GM21447 (cell line): ENCODE measurements around the gene GATB.

Source experiments
- ATAC-seq: cut with Tn5 transposase; IDR thresholded peaks from one replicate; pipeline ENCODE4 v1.9.1; 2021; ENCODE audit not compliant: unreplicated experiment

GATB gene

DNA sequence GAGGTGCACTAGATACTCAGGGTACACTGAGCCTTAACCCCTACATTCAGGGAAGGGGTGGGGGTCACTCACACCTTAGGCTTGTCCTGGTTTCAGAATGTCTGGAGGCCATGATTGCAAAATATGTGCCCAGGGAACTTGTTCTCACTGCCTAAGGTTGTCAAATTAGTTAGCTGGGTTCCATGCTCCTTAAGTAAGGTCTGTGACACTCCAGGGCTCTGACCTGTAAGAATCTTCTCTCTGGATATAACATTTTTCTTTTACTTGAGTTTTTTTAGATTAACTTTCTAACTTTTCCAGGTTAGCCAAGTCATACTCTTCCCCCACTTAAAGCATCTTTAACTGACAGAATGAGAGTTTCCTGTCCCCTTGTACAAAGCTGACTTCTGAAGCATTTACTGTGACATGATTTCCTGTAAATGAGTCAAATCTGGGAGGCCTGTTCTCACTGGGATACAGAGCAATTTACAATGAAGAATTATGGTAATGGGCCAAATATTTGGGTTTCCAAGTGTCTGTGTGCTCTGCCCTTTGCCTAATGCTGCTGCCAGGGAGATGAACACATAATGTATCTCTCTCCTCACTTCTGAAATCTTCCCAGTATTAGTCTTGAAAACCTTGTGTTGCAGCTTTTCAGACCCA is 101.7 kb downstream of the GATB start:
- ATAC-seq, result peak; percentile 67

DNA sequence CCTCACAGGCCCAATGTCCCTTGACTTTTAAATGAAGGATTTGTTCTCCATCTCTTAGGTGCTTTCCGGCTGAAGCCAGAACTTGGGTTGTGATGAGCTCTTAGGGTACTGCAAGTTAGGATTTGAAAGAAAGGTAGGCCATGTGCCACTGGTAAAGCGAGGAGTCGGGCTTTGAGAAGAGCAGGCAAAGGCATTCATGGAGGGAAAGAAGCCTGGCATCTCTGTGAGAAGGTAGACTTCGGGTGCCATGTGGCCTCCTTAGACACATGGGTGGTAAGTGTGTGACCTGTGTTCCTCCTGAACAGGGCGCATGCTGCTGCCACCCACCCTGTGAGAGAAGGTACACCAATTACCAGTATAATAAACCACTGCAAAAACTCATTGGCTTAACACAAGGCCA is 102.9 kb downstream of the GATB start:
- ATAC-seq, result no peak

- ATAC-seq, result no peak
Observed at GRCh38 chr4:151656058-151656457, 104.7 kb downstream of the GATB start.

DNA sequence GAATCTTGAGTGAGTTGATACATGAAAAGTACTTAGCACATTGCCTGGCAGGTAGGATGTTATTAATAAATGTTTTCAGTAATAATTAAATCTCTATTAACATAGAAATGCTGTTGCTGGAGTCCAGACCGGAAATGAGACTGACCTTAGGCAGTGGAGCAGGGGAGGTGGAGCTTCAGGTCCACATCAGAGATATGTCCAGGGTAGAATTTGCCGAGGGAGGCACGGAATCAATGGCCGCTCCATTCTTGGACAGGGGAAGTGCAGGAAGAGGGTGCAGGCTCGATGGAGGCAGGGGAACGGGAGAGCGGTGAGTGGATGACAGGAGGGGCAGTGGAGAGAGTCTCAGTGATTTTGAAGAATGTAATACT is 107.3 kb downstream of the GATB start:
- ATAC-seq, result no peak

- no peak for ATAC-seq
Observed at GRCh38 chr4:151652841-151653547, 107.8 kb downstream of the GATB start.

DNA sequence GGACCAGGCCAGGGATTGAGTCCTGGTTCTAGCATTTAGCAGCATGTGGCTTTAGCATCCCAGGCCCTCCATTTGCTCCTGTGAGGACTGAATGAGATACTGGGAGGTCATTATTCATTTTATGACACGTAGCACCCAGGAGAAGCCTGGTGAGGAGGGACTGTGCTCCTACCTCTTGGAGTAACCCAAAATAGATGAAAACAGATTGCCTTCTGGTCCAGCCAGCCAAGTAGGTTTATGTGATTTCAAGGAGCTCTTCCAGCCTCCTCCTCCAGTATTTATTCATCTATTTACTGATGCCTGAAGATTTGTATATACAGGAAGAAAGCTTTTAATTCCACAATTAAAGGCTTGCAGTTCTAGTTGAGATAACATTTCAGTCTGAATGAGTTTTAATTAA is 109.3 kb downstream of the GATB start:
- no peak for ATAC-seq

GRCh38 chr4:151649479-151649878 is 111.3 kb downstream of the GATB start:
- no peak for ATAC-seq

- ATAC-seq, result no peak
Observed at GRCh38 chr4:151646322-151646721, 114.5 kb downstream of the GATB start.

- ATAC-seq, result no peak
Observed at GRCh38 chr4:151644622-151645021, 116.2 kb downstream of the GATB start.

- ATAC-seq, result no peak
Observed at GRCh38 chr4:151643564-151643963, 117.2 kb downstream of the GATB start.

DNA sequence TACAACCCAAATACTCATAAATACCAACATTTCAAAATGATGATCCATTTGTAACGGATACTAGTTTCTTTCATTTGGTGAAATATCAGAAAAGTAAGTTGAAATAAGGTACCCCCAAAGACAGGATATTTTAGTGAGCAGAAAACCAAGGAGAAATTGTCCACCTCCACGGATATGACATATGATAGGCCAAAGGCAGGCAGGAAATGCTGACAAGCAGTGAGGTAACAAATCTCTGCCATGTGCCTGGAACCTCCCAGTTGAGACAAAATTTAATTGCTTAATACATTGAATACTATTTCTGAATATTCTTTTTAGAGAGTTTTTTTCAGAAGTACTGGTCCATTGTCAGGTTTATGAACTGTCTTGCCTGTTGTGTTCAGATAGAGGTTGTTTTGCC is 118.8 kb downstream of the GATB start:
- ATAC-seq, result no peak

GRCh38 chr4:151641167-151641566 is 119.6 kb downstream of the GATB start:
- no peak for ATAC-seq

- no peak for ATAC-seq
Observed at GRCh38 chr4:151640381-151640780, 120.4 kb downstream of the GATB start.

DNA sequence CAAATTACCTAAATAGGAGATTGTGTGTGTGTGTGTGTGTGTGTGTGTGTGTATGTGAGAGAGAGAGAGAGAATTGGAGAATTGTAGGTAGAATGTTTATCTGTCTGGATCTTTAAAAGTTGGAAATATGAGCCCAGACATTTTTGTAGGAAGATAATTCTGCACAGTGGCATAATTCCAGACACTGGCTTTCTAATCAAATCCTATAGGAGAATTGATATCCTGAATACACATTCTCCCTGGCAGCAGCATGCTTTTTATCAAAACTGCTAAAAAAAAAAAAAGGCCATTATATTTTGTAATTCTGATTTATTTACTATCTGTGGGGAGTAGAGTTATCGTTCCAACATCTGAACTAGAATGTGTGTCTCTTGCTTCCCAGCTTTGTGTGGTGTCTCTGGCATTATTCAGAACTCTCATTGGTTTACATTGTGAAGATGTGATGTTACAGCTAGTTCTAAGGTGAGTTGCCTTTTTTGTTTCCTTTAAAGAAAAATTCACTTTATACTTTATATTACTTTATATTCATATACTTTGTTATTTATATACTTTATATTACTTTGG is 122.4 kb downstream of the GATB start:
- no peak for ATAC-seq

DNA sequence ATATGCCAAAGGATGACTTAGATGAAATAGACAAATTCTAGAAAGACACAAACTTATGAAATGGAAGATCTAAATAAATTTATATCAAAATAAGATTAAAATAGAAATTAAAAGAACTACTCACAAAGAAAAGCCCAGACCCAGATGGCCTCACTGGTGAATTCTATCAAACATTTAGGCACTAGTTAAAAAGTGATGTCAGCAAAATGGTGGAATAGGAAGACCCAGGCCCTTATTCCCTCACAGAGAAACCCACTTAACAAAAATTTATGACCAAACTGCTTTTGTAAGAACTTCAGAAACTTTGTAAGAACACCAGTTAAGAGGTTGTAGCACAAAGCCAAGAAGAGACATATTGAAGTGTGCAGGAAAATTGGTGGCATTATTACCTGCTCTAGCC is 129.5 kb downstream of the GATB start:
- no peak for ATAC-seq

- no peak for ATAC-seq
Observed at GRCh38 chr4:151629097-151629783, 131.6 kb downstream of the GATB start.

- no peak for ATAC-seq
Observed at GRCh38 chr4:151628001-151628608, 132.7 kb downstream of the GATB start.

DNA sequence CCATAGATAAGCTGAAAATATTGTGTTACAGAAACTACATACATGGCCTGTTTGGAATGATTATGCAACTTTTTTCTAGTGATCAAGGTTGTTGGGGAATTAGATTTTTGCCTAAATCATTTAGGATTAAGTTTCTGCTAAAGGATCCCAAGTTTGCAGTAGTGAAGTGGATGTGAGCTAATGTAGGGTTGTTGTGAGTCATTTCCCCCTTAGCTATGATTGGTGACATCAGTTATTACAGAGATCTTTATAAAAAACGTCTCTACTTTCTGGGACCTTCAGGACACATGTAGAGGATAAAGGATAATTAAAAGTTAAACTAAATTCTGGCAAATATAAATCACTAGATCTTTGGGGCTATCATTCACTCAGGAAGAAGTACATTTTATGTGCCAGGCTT is 133.3 kb downstream of the GATB start:
- no peak for ATAC-seq

DNA sequence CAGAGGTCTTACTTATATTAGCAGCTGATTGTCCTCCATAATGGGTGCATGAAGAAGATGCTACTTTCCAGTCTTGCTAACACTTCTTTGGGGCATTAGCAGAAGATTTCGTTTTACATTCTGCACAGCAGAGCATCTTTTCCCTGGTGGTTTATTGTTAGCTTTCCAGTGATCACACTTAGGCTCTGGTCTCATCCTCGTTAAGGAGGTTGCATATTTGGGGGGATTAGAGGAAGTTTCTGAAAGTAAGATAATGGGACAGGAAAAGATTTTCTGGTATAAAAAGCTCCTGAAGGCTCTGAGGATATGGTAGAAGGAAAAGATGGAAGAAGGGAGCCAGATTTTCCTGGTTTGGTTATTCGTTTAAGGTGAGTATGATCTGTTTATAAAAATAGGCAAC is 134.1 kb downstream of the GATB start:
- ATAC-seq, result no peak

- ATAC-seq, result no peak
Observed at GRCh38 chr4:151626228-151626627, 134.6 kb downstream of the GATB start.
